Naive B cell (primary cell): ENCODE results near the gene LMCD1. TPM values are rescaled to one million over a fixed set of nuclear protein-coding genes. Genes with fewer than 3 reads are reported as not detected.

Experiments used
- ATAC-seq, 2 donors: fragments of 150-1000 bp; cut with Tn5 transposase; 2 replicates each; pipeline ENCODE4 v1.10.0; 2021; ENCODE audit warnings: low read depth in 2 of 2, mild to moderate bottlenecking in 2 of 2, moderate library complexity in 2 of 2
- DNase-seq: peaks from one replicate; pipeline ENCODE4 v3.0.0; 2022
- H3K27ac Mint-ChIP-seq, 6 donors: one replicate each; pipeline ENCODE4 v1.8.0; 2020 to 2022; ENCODE audit warnings: mild to moderate bottlenecking in 6 of 6, mixed read lengths in 6 of 6, moderate library complexity in 5 of 6, inconsistent platforms in 2 of 6
- H3K27me3 Mint-ChIP-seq, 3 donors: one replicate each; pipeline ENCODE4 v1.8.0; 2021 to 2022; ENCODE audit warnings: mixed read lengths in 3 of 3, mild to moderate bottlenecking in 1 of 3
- H3K36me3 Mint-ChIP-seq, 2 donors: one replicate each; pipeline ENCODE4 v1.8.0; 2020 to 2022; ENCODE audit warnings: mixed read lengths in 2 of 2, inconsistent platforms in 1 of 2, mild to moderate bottlenecking in 1 of 2
- H3K4me1 Mint-ChIP-seq, 3 donors: one replicate each; pipeline ENCODE4 v1.8.0; 2020 to 2022; ENCODE audit warnings: mixed read lengths in 3 of 3, inconsistent platforms in 1 of 3, mild to moderate bottlenecking in 1 of 3, moderate library complexity in 1 of 3
- H3K4me3 Mint-ChIP-seq, 8 donors: one replicate each; pipeline ENCODE4 v1.8.0; 2020 to 2022; ENCODE audit warnings: mild to moderate bottlenecking in 8 of 8, mixed read lengths in 8 of 8, moderate library complexity in 8 of 8, inconsistent platforms in 2 of 8
- H3K9me3 Mint-ChIP-seq, 7 donors: one replicate each; pipeline ENCODE4 v1.8.0; 2020 to 2022; ENCODE audit warnings: mixed read lengths in 7 of 7, mild to moderate bottlenecking in 5 of 7, inconsistent platforms in 2 of 7, moderate library complexity in 1 of 7
- polyA plus RNA-seq, 6 donors: library from polyadenylated mRNA; unstranded; fragments of 300-500 nt; fragmentation: Illumina TruSeq; gene quantifications; one replicate each; pipeline ENCODE4 v1.2.3, GENCODE V29; 2021; ENCODE audit warnings: low read depth in 6 of 6

Gene LMCD1
- polyA plus RNA-seq, 6 donors from 2014 or later, result 0.56 to 1.0 TPM; not detected in 4

- ATAC-seq, result no peak
- no peaks in the 10 kb centered on the region for H3K4me1 Mint-ChIP-seq
- H3K9me3 Mint-ChIP-seq, result peaks cover 0 to 2% (median 0%) of the 10 kb centered on the region in 7 donors
- peaks cover 0 to 1% (median 0%) of the 10 kb centered on the region in 3 donors for H3K27me3 Mint-ChIP-seq
- H3K27ac Mint-ChIP-seq, result no peak overlapping the region
- no peak overlapping the region for H3K4me3 Mint-ChIP-seq
- no peaks in the 10 kb centered on the region for H3K36me3 Mint-ChIP-seq
- no peak for DNase-seq
Measured at GRCh38 chr3:8555113-8555661, 53.6 kb downstream of the LMCD1 start.

GRCh38 chr3:8555725-8556472, 54.3 kb downstream of the LMCD1 start:
- no peaks in the 10 kb centered on the region for H3K4me1 Mint-ChIP-seq
- ATAC-seq (no peak), DNase-seq (no peak)
- peaks cover 0 to 5% (median 0%) of the 10 kb centered on the region in 3 donors for H3K27me3 Mint-ChIP-seq
- no peak overlapping the region for H3K4me3 Mint-ChIP-seq
- peaks cover 0 to 2% (median 0%) of the 10 kb centered on the region in 7 donors for H3K9me3 Mint-ChIP-seq
- no peaks in the 10 kb centered on the region for H3K36me3 Mint-ChIP-seq
- H3K27ac Mint-ChIP-seq, result no peak overlapping the region

DNA sequence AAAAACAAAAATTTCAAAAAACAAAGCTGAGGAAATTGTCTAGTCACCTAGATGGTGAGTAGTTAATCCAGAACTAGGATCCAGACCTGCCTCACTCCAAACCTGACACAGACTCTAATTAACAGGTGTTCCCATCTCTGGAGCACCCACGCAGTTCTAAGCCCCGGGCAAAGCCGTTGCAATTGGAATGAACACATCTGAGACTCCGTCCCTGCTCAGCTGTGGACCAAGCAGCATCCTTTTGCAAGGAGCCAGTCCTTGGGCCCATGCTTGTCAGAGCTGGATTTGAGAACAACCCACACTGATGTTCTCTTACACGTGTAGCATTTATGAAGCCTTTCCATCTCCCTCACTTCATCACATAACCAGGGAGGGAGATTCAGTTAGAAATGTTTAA, 54.8 kb downstream of the LMCD1 start:
- H3K4me1 Mint-ChIP-seq, result no peaks in the 10 kb centered on the region
- H3K9me3 Mint-ChIP-seq, result peaks cover 0 to 2% (median 0%) of the 10 kb centered on the region in 7 donors
- ATAC-seq (no peak), DNase-seq (no peak)
- no peaks in the 10 kb centered on the region for H3K36me3 Mint-ChIP-seq
- no peak overlapping the region for H3K4me3 Mint-ChIP-seq
- H3K27ac Mint-ChIP-seq, result no peak overlapping the region
- H3K27me3 Mint-ChIP-seq, result peaks cover 0 to 5% (median 0%) of the 10 kb centered on the region in 3 donors

- no peaks in the 10 kb centered on the region for H3K36me3 Mint-ChIP-seq
- ATAC-seq, result no peak
- no peaks in the 10 kb centered on the region for H3K4me1 Mint-ChIP-seq
- peaks cover 0 to 2% (median 0%) of the 10 kb centered on the region in 7 donors for H3K9me3 Mint-ChIP-seq
- peaks cover 0 to 5% (median 0%) of the 10 kb centered on the region in 3 donors for H3K27me3 Mint-ChIP-seq
- H3K4me3 Mint-ChIP-seq, result no peak overlapping the region
- DNase-seq, result no peak
- no peak overlapping the region for H3K27ac Mint-ChIP-seq
Measured at GRCh38 chr3:8557298-8557697, 55.7 kb downstream of the LMCD1 start.

GRCh38 chr3:8558645-8559044, 57.0 kb downstream of the LMCD1 start:
- no peaks in the 10 kb centered on the region for H3K4me1 Mint-ChIP-seq
- H3K27me3 Mint-ChIP-seq, result peaks cover 0 to 10% (median 8%) of the 10 kb centered on the region in 3 donors
- no peak overlapping the region for H3K4me3 Mint-ChIP-seq
- H3K27ac Mint-ChIP-seq, result no peak overlapping the region
- DNase-seq, result no peak
- no peak for ATAC-seq
- peaks cover 0 to 2% (median 0%) of the 10 kb centered on the region in 7 donors for H3K9me3 Mint-ChIP-seq
- no peaks in the 10 kb centered on the region for H3K36me3 Mint-ChIP-seq

GRCh38 chr3:8559351-8559750, 57.7 kb downstream of the LMCD1 start:
- Mint-ChIP-seq H3K4me1 (no peaks in the 10 kb centered on the region), H3K27ac (no peak overlapping the region), H3K4me3 (peak overlapping the region in 1 of 8 donors; percentile 11), H3K27me3 (peaks cover 0 to 11% (median 8%) of the 10 kb centered on the region in 3 donors), H3K9me3 (peaks cover 0 to 2% (median 0%) of the 10 kb centered on the region in 7 donors), H3K36me3 (no peaks in the 10 kb centered on the region)
- no peak for DNase-seq
- no peak for ATAC-seq

DNA sequence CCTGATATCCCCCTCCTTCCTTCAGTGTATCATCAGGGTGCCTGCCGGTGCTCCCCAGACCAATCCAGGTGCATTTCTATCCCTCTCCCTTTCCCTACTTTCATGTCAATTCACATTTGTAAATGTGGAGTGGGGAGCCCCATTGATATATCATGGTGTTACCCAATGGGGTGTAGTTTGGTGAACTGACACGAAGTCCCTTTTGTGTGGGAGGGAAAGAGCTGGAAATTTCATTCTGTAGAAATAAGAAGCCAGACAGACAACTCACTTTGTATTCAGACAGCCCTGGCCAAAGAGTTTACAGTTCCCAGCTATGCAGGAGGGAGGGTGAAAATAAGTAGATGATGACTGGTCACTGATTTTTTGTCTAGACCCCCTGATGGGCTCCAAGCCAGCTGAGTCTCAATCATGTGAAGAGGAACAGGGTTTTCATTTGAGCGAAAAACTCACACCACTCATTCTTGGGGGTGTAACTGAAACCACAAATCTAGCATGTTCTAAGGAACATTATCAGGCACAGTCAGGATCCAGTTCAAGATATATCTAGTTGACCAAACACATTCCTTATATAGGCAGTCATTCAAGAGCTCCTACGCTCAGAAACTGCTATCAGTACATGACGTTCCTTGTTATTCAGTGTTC, 58.9 kb downstream of the LMCD1 start:
- ATAC-seq (no peak), DNase-seq (no peak)
- Mint-ChIP-seq H3K27ac (no peak overlapping the region), H3K36me3 (no peaks in the 10 kb centered on the region), H3K4me1 (no peaks in the 10 kb centered on the region), H3K9me3 (peaks cover 0 to 1% (median 0%) of the 10 kb centered on the region in 7 donors), H3K27me3 (peaks cover 0 to 11% (median 8%) of the 10 kb centered on the region in 3 donors), H3K4me3 (no peak overlapping the region)

- DNase-seq (no peak), ATAC-seq (no peak)
- Mint-ChIP-seq H3K4me1 (no peaks in the 10 kb centered on the region), H3K36me3 (no peaks in the 10 kb centered on the region), H3K9me3 (peaks cover 0 to 1% (median 0%) of the 10 kb centered on the region in 7 donors), H3K27ac (no peak overlapping the region), H3K4me3 (no peak overlapping the region), H3K27me3 (peaks cover 0 to 11% (median 8%) of the 10 kb centered on the region in 3 donors)
Measured at GRCh38 chr3:8561370-8561769, 59.7 kb downstream of the LMCD1 start.

GRCh38 chr3:8562081-8562595, 60.5 kb downstream of the LMCD1 start:
- Mint-ChIP-seq H3K9me3 (peaks cover 0 to 1% (median 0%) of the 10 kb centered on the region in 7 donors), H3K27ac (peak overlapping the region in 1 of 6 donors; percentile 14), H3K36me3 (no peaks in the 10 kb centered on the region), H3K4me3 (no peak overlapping the region), H3K4me1 (no peaks in the 10 kb centered on the region), H3K27me3 (peaks cover 0 to 11% (median 8%) of the 10 kb centered on the region in 3 donors)
- ATAC-seq (no peak), DNase-seq (no peak)

- Mint-ChIP-seq H3K4me1 (no peaks in the 10 kb centered on the region), H3K27me3 (peaks cover 0 to 11% (median 8%) of the 10 kb centered on the region in 3 donors), H3K9me3 (peaks cover 0 to 1% (median 0%) of the 10 kb centered on the region in 7 donors), H3K4me3 (no peak overlapping the region), H3K27ac (no peak overlapping the region), H3K36me3 (no peaks in the 10 kb centered on the region)
- DNase-seq, result no peak
- no peak for ATAC-seq
Measured at GRCh38 chr3:8563146-8563545, 61.5 kb downstream of the LMCD1 start.

GRCh38 chr3:8563597-8563996, 62.0 kb downstream of the LMCD1 start:
- DNase-seq (no peak), ATAC-seq (no peak)
- Mint-ChIP-seq H3K27ac (no peak overlapping the region), H3K36me3 (no peaks in the 10 kb centered on the region), H3K27me3 (peaks cover 0 to 11% (median 8%) of the 10 kb centered on the region in 3 donors), H3K4me1 (no peaks in the 10 kb centered on the region), H3K4me3 (no peak overlapping the region), H3K9me3 (peaks cover 0 to 1% (median 0%) of the 10 kb centered on the region in 7 donors)

DNA sequence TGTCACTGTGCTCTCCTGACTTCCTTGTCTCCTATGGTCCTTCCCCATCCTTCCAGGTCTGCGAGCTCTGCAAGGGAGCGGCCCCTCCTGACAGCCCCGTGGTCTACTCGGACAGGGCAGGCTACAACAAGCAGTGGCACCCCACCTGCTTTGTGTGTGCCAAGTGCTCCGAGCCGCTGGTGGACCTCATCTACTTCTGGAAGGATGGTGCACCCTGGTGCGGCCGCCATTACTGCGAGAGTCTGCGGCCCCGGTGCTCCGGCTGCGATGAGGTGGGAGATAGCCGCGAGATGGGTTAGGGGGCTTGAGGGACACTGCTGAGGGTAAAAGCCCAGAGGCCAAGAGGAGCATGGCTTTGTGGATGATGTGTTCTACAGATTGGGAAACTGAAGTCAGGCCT, 63.8 kb downstream of the LMCD1 start:
- DNase-seq (no peak), ATAC-seq (no peak)
- Mint-ChIP-seq H3K4me1 (no peaks in the 10 kb centered on the region), H3K27me3 (peaks cover 0 to 15% (median 8%) of the 10 kb centered on the region in 3 donors), H3K27ac (no peak overlapping the region), H3K36me3 (no peaks in the 10 kb centered on the region), H3K9me3 (peaks cover 0 to 3% (median 1%) of the 10 kb centered on the region in 7 donors), H3K4me3 (peak overlapping the region in 1 of 8 donors; percentile 42)

GRCh38 chr3:8567784-8568575, 66.4 kb downstream of the LMCD1 start:
- ATAC-seq, result no peak
- Mint-ChIP-seq H3K4me1 (peaks cover 0 to 8% (median 0%) of the 10 kb centered on the region in 3 donors), H3K4me3 (no peak overlapping the region), H3K9me3 (peaks cover 0 to 3% (median 0%) of the 10 kb centered on the region in 7 donors), H3K27me3 (peaks cover 0 to 13% (median 12%) of the 10 kb centered on the region in 3 donors), H3K36me3 (no peaks in the 10 kb centered on the region), H3K27ac (no peak overlapping the region)
- no peak for DNase-seq
